NB4 (cell line): Measurements from ENCODE around the gene CSRP2.

ENCODE experiments used
- POLR2A ChIP-seq: IDR thresholded peaks from 2 replicates; pipeline ENCODE4 v1.6.1; 2011; ENCODE audit warnings: mild to moderate bottlenecking; ENCODE audit not compliant: insufficient read length; ENCODE audit errors: extremely low read depth
- TF ChIP-seq, protein P1 (sequence below): IDR thresholded peaks from one replicate; pipeline ENCODE4 v1.5.1; 2012; ENCODE audit warnings: low read depth, low read length
- TF ChIP-seq, protein P2 (sequence below): IDR thresholded peaks from 2 replicates; pipeline ENCODE4 v1.6.1; 2011; ENCODE audit warnings: low read depth, low read length

GRCh38 chr12:76922866-76923265 is 44.0 kb upstream of the CSRP2 start:
- TF ChIP-seq, protein P1, sequence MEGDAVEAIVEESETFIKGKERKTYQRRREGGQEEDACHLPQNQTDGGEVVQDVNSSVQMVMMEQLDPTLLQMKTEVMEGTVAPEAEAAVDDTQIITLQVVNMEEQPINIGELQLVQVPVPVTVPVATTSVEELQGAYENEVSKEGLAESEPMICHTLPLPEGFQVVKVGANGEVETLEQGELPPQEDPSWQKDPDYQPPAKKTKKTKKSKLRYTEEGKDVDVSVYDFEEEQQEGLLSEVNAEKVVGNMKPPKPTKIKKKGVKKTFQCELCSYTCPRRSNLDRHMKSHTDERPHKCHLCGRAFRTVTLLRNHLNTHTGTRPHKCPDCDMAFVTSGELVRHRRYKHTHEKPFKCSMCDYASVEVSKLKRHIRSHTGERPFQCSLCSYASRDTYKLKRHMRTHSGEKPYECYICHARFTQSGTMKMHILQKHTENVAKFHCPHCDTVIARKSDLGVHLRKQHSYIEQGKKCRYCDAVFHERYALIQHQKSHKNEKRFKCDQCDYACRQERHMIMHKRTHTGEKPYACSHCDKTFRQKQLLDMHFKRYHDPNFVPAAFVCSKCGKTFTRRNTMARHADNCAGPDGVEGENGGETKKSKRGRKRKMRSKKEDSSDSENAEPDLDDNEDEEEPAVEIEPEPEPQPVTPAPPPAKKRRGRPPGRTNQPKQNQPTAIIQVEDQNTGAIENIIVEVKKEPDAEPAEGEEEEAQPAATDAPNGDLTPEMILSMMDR, result no peak
- TF ChIP-seq POLR2A, result no peak
- TF ChIP-seq, protein P2, sequence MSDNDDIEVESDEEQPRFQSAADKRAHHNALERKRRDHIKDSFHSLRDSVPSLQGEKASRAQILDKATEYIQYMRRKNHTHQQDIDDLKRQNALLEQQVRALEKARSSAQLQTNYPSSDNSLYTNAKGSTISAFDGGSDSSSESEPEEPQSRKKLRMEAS, result no peak
